MCF 10A (cell line): Measurements from ENCODE around the gene CALHM5. TPM values are rescaled to one million over a fixed set of nuclear protein-coding genes. Genes with fewer than 3 reads are reported as not detected.
A peak's percentile ranks its signal among the peaks of the same experiment; 100 is the strongest.

Experiments used
- BruUV-seq: library from RNA; stranded (reverse); fragments of 400-500 nt; replicated peaks from 2 replicates; lab custom pipeline; 2021; lab: Mats Ljungman, UMichigan
- CTCF ChIA-PET: fragments of 300-600 bp; sonication (Branson Sonifier 250); formaldehyde crosslinking; extraction: SDS; loops from one replicate; lab custom pipeline; 2021; ENCODE audit warnings: antibody characterized with exemption, inconsistent platforms; lab: Yijun Ruan, JAX
- POLR2A ChIA-PET: fragments of 300-600, 350-650 bp; sonication (Branson Sonifier 250); formaldehyde crosslinking; extraction: SDS; loops from one replicate; lab custom pipeline; 2020; ENCODE audit warnings: antibody characterized with exemption, inconsistent platforms; lab: Yijun Ruan, JAX
- DNase-seq: peaks from one replicate; pipeline ENCODE4 v3.0.0-alpha.2; 2018; ENCODE audit not compliant: unreplicated experiment
- H3K27ac Mint-ChIP-seq: one replicate; pipeline ENCODE4 v1.8.0; 2022; ENCODE audit warnings: mild to moderate bottlenecking, low read depth, mixed read lengths; ENCODE audit not compliant: unreplicated experiment
- H3K27me3 Mint-ChIP-seq: one replicate; pipeline ENCODE4 v1.8.0; 2022; ENCODE audit warnings: mixed read lengths; ENCODE audit not compliant: insufficient read depth, unreplicated experiment
- H3K36me3 Mint-ChIP-seq: one replicate; pipeline ENCODE4 v1.8.0; 2022; ENCODE audit warnings: mild to moderate bottlenecking, moderate library complexity, mixed read lengths; ENCODE audit not compliant: insufficient read depth, unreplicated experiment
- H3K4me1 Mint-ChIP-seq: one replicate; pipeline ENCODE4 v1.8.0; 2022; ENCODE audit warnings: mixed read lengths; ENCODE audit not compliant: insufficient read depth, unreplicated experiment
- H3K4me3 Mint-ChIP-seq: one replicate; pipeline ENCODE4 v1.8.0; 2022; ENCODE audit warnings: mild to moderate bottlenecking, moderate library complexity, mixed read lengths; ENCODE audit not compliant: unreplicated experiment
- H3K9me3 Mint-ChIP-seq: one replicate; pipeline ENCODE4 v1.8.0; 2022; ENCODE audit warnings: mixed read lengths; ENCODE audit not compliant: unreplicated experiment
- intact Hi-C: fragments of 100-400 bp; cut with micrococcal nuclease; formaldehyde crosslinking; loops from 2 replicates; pipeline ENCODE4 v1.14.1; 2022
- total RNA-seq: library from RNA; stranded (reverse); gene quantifications from 2 replicates; pipeline ENCODE4 v1.2.3, GENCODE V29; 2022
- TF ChIP-seq, protein P1 (sequence below): fragments of 200-600 bp; IDR thresholded peaks from one replicate; pipeline ENCODE4 v1.8.0; 2022; ENCODE audit warnings: antibody characterized with exemption, mild to moderate bottlenecking; ENCODE audit not compliant: unreplicated experiment

CALHM5 gene
- total RNA-seq, 1 experiment from 2014 or later = not detected

DNA sequence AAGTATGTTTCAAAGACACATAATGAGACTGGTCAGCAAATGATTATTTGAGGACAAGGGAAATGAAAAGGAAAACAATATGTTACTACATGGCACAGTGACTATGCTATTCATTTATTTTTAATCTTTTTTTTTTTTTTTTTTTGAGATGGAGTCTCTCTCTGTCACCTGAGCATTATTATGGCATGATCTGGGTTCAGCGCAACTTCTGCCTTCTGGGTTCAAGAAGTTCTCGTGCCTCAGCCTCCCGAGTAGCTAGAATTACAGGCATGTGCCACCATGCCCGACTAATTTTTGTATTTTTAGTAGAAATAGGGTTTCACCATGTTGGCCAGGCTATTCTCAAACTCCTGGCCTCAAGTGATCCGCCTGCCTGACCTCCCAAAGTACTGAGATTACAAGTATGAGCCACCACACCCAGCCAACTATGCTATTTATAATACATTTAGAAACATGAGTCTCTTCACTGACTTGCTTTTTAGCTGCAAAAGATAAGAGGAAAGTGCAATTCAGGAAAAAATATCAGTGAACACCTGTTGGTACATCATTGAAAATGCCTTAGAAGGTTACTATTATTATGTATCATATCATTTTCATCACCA, 45.5 kb downstream of the CALHM5 start:
- TF ChIP-seq, protein P1, sequence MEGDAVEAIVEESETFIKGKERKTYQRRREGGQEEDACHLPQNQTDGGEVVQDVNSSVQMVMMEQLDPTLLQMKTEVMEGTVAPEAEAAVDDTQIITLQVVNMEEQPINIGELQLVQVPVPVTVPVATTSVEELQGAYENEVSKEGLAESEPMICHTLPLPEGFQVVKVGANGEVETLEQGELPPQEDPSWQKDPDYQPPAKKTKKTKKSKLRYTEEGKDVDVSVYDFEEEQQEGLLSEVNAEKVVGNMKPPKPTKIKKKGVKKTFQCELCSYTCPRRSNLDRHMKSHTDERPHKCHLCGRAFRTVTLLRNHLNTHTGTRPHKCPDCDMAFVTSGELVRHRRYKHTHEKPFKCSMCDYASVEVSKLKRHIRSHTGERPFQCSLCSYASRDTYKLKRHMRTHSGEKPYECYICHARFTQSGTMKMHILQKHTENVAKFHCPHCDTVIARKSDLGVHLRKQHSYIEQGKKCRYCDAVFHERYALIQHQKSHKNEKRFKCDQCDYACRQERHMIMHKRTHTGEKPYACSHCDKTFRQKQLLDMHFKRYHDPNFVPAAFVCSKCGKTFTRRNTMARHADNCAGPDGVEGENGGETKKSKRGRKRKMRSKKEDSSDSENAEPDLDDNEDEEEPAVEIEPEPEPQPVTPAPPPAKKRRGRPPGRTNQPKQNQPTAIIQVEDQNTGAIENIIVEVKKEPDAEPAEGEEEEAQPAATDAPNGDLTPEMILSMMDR = no peak
- intact Hi-C loops = no loop called here
- Mint-ChIP-seq H3K36me3 (no peaks in the 10 kb centered on the region), H3K4me1 (peaks cover 13% of the 10 kb centered on the region), H3K9me3 (no peaks in the 10 kb centered on the region), H3K4me3 (no peak overlapping the region), H3K27ac (no peak overlapping the region), H3K27me3 (no peaks in the 10 kb centered on the region)
- DNase-seq = no peak
- ChIA-PET POLR2A (interaction anchor here (1.1 to 2.9 kb wide), 3 partner anchors 12 to 14 kb away, joined by 3 to 24 read pairs (median 5); partner anchors contain the start of genes RWDD1 and TRAPPC3L), CTCF (interaction anchor here (0.6 to 2.7 kb wide), 3 partner anchors 14 to 338 kb away, joined by 3 to 9 read pairs (median 8); partner anchors contain the start of gene RWDD1)
- BruUV-seq = no TSS peak

DNA sequence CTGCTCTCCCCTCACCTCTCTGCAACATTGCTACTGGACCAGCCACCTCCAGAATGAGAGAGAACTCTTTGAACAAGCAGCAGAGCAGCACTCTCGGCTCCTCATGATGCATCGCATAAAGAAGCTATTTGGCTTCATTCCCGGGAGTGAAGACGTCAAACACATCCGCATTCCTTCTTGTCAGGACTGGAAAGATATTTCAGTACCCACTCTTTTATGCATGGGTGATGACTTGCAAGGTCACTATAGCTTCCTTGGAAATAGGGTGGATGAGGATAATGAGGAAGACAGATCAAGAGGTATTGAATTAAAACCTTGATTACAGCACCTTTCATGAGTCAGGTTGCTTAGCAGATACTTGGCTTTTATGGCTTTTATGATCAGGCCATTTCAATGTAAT, 46.5 kb downstream of the CALHM5 start:
- BruUV-seq = no TSS peak
- H3K36me3 Mint-ChIP-seq = no peaks in the 10 kb centered on the region
- H3K27me3 Mint-ChIP-seq = no peaks in the 10 kb centered on the region
- intact Hi-C loops = no loop called here
- H3K9me3 Mint-ChIP-seq = no peaks in the 10 kb centered on the region
- POLR2A ChIA-PET = interaction anchor here (0.6 to 2.9 kb wide), 5 partner anchors 13 to 304 kb away, joined by 4 to 24 read pairs (median 6); partner anchors contain the start of genes RWDD1, TRAPPC3L, TSPYL1 and TSPYL4
- CTCF ChIA-PET = interaction anchor here (1.0 to 9.5 kb wide), 9 partner anchors 13 to 289 kb away, joined by 3 to 155 read pairs (median 8); partner anchors contain the start of genes CALHM5 and RWDD1
- no peak overlapping the region for H3K4me3 Mint-ChIP-seq
- TF ChIP-seq, protein P1 = no peak
- H3K4me1 Mint-ChIP-seq = peaks cover 13% of the 10 kb centered on the region
- peak; percentile 89 for DNase-seq
- no peak overlapping the region for H3K27ac Mint-ChIP-seq

DNA sequence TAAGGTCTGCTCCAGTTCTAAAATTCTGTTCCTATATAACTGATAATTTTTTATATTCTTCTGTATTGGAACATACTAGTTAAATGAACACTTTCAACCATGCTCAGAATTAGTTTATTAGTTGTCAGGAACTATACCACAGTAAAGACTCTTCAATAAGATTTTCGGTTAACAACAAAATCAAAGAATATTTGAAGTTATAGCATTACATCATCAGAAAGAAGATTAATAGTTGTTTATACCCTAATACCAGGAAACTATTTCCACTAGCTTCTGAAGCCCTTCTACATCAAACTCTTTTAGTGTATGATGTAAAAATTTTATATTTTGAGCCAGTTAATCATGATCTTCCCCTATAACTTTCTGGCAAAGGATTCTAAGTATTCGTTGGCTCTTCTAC, 48.7 kb downstream of the CALHM5 start:
- Mint-ChIP-seq H3K27me3 (no peaks in the 10 kb centered on the region), H3K4me1 (peaks cover 13% of the 10 kb centered on the region), H3K9me3 (no peaks in the 10 kb centered on the region), H3K4me3 (no peak overlapping the region), H3K36me3 (no peaks in the 10 kb centered on the region), H3K27ac (no peak overlapping the region)
- TF ChIP-seq, protein P1 = no peak
- ChIA-PET POLR2A (interaction anchor here (1.1 to 2.8 kb wide), 4 partner anchors 11 to 292 kb away, joined by 3 to 20 read pairs (median 8); partner anchors contain the start of genes RWDD1 and TSPYL1), CTCF (interaction anchor here (0.8 to 9.5 kb wide), 31 partner anchors 10 to 376 kb away, joined by 3 to 155 read pairs (median 6); partner anchors contain the start of genes CALHM5, RWDD1 and TRAPPC3L)
- DNase-seq = no peak
- intact Hi-C loops = no loop called here
- BruUV-seq = no TSS peak

DNA sequence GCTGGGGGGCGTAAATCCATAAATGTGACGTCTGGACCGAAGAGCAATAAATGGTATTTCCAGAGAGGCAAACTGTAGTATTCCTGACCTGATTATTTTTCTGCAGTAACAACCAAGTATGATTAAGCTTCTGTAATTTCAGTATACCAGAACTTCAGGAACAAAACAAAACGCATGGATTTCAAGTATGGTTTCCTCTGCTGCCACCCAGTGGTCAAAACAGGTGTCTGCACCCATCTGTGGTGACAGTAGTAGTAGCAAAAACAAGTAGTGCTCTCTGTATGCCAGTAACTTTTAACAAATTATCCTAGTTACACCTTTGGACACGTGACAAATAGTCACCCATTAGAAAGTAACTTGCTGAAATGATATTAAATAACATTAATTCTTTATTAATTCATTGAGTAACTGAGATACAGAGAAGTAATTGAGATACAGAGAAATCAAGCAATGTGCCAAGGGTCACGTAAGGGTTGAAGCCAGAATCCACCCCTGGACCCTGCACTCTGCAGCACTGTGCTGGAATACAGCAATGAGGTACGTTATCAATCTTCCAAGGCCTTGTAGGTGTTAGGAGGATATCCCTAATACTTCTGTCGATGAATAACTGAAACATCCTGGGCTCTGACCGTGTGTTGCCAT, 50.1 kb downstream of the CALHM5 start:
- H3K27me3 Mint-ChIP-seq = no peaks in the 10 kb centered on the region
- no peaks in the 10 kb centered on the region for H3K9me3 Mint-ChIP-seq
- H3K27ac Mint-ChIP-seq = no peak overlapping the region
- no peaks in the 10 kb centered on the region for H3K36me3 Mint-ChIP-seq
- intact Hi-C loops = loop anchor here (1.0 kb wide), 4 partner anchors 25 to 344 kb away; no protein-coding TSS in a partner anchor
- H3K4me3 Mint-ChIP-seq = no peak overlapping the region
- ChIA-PET POLR2A (interaction anchor here (0.5 to 2.8 kb wide), 7 partner anchors 10 to 460 kb away, joined by 3 to 20 read pairs (median 4); partner anchors contain the start of genes RWDD1 and TSPYL1), CTCF (interaction anchor here (0.5 to 9.5 kb wide), 51 partner anchors 8 to 1606 kb away, joined by 3 to 155 read pairs (median 4); partner anchors contain the start of genes CALHM4, RSPH4A, RWDD1 and TRAPPC3L)
- TF ChIP-seq, protein P1 = peak; percentile 81
- BruUV-seq = no TSS peak
- DNase-seq = peak; percentile 75
- peaks cover 6% of the 10 kb centered on the region for H3K4me1 Mint-ChIP-seq
